ENCODE measurements around the gene EDAR.

Gene EDAR

DNA sequence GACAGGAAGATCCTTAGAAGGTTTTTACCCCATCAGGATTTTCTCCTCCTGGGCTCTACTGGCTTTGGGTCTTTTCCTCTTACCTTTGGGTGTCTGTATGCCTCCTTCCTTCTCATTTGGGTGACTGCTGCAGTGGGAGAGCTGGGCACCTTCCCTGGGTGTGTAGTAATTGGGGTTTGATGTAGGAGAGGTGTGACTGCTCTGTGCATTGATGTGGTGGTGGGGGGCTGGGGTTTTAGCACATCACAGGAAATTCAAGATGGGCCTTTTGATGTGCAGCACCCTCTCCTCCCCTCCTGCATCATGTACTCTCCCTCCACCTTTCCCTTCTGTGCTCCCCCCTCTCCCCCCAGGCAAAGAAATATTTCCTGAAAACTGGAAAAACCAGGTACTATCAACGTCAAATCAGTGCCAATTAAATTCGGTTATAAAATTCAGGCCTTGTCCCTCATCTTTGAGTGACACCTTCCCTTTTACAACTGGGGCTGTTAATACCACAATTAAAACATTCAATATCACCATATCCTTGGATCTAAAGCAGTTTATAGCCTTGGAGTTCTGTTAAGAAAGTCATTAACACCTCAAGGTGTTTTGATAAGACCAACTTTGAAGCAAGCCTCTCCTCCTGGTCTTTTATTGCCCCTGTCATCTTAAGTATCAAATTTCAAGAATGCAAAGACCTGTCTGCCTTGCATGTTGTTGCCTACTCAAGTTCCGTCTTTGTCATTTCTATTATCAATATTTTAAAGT is 23.3 kb downstream of the EDAR start:
- no peak for DNase-seq

DNA sequence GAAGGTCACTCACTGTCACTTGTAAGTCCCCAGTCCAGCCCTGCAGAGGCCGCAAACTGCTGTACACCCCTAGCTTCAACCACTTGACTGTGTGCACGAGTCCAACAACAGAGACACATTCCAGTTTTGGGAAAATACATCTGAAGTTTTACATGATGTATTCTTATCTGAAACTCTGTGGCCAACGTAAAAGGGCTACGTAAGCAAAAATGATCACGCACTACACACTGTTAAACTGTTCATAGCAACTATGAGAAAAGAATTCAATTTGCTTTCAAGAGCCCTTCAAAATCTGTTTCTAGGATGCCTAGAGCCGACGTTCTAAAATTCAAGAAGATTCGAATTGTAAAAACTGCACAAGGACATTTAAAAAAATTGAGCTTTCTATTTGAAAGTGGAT is 26.0 kb downstream of the EDAR start:
- DNase-seq: no peak

DNA sequence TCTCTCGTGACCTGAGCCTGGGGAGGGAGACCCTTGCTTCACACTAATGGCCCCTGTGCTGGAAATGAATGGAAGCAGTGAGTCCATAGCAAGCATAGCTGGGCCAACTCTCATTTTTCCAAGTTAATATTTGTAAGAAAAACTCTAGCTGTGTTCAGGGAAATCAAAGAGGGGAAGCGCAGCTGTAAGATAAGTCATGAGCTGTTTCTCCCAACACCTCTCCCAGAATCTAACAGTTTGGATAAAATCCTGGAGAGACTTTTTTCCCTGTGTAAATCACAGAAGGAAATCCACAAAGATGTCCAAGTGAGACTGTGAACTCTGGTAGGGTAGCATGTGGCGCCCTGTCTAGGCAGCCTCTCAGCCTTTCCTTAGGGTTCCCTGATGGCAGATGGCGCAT is 27.2 kb downstream of the EDAR start:
- no peak for DNase-seq

DNA sequence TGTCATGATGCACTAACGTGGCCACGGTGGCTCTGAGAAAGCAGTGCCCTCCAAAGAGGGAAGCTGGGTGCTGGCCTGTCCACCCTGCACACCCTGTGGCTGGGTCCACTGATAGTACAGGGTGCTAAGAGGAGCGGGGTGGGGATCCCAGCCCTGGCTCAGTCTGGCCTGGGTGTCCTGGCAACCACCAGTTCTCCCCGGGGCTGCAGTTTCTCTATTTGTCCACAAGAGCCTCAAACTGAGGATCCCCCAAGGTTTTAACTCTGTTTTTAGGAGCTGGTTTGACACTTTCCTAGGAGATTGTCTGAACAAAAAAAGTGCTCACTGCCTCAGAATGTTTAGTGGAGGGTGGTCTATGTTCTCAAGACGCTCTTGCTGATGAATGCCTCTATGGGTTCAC is 29.0 kb downstream of the EDAR start:
- DNase-seq: no peak

DNA sequence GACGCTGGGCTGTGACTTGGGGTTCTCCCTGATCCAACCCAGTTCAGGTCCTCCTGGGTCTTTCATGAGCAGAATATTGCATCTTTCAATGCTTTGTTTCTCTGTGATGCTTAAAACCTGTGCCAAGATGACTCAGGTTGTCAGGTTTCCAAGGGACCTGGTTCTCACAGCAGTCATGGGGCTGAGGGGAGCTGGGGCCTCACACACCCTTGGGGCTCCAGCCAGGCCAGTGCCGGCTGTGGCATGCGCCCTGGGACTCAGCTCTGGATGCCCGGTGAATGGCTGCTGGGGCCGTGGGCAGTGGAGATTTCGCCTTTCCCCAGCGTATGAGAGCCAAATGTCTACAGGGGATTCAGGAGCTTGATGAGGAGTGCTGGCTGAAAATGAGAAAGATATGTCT is 29.6 kb downstream of the EDAR start:
- DNase-seq: no peak

DNA sequence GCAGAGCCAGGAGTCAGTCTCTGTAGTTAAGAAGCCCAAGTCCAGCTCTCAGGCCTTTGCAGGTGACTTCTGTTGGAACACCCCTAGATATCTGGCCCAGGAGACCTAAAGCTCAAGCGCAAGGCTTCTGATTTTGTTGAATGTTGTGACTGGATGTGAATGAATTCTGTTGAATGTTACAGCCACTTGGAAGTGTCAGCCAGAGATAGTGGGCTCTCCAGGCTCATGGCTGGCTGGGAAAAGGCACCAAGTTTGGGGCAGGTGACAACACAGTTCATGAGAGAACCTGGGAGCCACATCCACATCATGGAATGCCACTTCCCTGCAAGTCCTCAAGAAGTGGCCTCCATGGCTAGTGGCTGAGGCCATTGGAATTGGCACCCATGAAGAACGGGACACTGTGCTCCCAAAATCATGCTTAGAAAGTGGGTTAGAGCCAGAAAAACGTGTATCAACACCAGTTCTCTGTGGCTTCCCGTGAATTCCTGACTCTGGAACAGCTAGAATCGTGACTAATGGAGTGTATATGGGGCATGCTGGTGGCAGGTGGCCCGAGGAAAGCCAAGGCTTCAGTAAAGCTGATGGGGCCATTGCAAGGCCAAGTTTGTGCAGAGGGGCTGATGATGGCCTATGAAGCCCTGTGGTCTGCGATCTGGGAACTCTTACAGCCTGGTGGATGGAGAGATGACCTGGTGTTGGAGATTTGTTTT is 30.2 kb downstream of the EDAR start:
- no peak for DNase-seq

DNA sequence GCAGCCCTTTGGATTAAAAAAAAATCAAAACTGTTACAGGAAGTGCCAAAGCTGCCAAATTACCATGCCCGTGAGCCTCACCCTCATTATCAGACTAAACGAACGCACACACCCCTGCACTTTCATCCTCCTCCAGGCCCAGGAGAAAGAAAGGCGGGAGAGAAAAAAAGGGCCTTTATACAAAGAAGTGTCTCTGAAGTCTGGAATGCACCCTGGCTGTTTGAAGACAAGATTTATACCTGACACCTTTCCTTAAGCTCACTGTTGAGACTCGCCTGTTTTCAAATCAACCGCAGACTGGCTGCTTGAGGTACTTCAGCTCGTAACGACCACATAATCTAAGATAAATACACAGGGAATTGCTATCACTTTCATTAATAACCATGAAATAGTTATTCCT is 31.0 kb downstream of the EDAR start:
- DNase-seq: no peak

DNA sequence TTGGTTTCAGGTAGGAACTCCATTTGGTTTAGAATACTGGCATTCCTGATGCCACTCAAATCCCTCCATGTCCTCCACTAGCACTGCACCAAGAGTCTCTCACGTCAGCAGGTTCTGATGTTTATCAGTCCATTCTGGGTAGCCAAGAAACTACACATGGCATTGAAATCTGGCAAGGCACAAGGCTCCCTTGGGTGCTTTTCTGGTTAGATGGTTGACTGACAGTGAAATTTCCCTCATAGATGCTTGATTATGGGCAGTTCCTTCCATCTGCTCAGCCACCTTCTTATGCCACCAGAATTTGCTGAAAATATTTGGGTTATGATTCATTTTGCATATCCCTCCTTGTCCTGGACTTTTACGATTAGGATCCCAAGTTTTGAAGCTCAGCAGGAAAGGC is 32.6 kb downstream of the EDAR start:
- no peak for DNase-seq

DNA sequence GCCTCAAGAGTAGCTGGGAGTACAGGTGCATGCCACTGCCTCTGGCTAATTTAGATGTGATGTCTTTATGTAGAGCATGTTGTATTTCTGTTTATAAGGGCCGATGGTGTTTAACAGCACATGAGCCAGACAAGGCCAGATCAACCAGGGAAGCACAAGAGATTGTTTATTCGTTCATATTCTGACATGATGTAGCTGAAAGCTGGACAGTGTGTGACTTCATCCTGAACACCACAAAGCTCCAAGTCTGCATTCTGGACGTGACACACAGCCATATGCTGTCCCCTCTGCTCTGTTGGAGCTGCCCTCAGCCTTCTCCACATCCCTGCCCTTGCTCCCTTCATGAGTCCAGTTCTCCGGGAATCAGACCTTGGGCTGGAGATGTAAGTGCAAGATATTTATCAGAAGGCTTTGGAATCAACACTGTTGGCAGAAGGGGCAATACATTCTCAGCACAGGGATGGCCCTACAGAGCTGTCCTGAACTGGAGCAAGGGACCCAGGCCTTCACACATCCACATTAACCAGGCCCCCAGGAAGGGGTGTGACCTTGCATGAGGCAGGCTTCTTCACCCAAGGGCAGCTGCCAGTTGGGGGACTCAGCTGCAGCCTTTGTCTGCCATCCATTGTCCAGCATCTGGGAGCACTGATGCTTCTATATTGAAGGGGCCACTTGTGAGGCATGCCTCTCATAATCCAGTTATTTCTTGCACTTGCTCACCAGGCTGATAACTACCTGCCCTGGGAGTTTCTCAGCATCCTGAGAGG is 38.5 kb downstream of the EDAR start:
- no peak for DNase-seq

DNA sequence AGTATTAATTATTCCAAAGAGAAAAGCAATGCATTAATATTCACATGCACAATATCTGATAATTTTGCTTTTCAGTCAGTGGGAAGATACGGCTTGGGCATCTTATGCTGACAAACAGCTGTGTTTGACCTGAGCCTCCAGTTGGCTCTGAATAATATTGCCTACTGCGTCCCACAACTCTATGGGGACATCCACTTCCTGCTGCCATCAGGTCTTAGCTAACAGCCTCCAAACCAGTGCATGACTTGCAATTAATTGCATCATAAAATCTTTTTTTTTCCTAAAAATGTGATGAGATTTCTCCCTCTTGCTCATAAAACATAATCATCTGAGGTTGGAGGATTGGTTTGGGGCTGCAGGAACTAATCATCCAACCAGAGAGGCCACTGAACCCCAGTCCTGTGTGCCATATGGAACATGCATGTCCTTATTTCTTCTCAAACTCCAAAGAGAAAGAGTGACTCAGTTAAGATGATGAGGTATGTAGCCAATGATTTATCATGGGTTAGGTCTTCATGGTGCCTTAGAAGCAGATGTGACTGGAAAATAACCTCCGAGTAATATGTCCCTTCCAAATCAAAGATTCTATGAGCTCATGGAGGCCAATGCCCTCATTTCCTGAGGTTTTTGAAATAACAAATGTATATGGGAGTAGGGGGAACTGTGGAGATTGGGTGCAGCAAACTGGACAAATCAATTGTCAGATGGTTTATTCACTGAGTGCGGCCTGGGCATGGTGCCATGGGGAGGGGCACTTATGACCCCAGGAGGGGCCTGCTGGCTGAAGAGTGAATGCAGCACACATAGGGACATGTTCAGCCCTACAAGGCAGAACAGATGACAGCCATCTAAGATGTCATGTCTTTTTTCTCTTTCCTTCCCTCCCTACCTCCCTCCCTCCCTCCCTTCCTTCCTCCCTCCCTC is 39.4 kb downstream of the EDAR start:
- no peak for DNase-seq

DNA sequence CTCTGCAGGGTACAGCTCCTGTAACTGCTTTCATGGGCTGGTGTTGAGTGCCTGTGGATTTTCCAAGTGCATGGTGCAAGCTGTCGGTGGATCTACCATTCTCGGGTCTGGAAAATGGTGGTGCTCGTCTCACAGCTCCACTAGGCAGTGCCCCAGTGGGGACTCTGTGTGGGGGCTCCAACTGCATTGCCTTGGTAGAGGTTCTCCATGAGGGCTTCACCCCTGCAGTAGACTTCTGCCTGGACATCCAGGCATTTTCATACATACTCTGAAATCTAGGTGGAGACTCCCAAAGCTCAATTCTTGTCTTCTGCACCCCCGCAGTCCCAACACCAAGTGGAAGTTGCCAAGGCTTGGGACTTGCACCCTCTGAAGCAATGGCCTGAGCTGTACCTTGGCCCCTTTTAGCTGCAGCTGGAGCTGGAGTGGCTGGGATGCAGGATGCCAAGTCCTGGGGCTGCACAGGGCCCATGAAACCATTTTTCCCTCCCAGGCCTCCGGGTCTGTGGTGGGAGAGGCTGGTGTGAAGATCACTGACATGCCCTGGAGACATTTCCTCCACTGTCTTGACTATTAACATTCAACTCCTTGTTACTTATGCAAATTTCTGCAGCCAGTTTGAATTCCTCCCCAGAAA is 41.6 kb downstream of the EDAR start:
- no peak for DNase-seq

DNA sequence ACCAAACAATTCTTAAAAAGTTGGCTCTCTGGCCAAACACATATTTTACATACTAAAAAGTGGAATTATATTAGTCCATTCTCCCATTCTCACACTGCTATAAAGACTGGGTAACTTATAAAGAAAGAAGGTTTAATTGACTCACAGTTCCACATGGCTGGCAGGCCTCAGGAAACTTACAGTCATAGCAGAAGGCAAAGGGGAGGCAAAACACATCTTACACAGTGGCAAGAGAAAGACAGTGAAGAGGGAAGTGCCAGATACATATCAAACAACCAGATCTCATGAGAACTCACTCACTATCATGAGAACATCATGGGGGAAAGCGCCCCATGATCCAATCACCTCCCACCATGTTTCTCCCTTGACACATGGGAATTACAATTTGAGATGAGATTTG is 42.6 kb downstream of the EDAR start:
- DNase-seq: no peak

DNA sequence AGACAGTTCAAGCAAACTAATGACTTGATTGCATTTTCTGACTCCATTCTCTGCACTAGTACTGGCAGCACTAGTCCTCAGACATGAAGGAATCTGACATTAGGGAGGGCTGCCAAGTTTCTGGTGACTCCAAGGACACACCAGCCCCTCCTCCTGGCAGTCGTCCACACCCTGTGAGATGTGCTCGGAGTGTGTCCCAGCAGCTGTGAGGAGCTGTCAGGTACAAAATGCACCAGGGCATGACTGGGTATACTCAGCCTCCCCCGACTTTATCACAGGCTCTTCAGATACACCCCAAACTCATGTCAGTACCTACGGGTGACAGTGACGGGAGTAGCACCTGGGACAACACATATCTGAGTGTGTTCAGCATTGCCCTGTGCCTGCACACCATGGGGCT is 43.1 kb downstream of the EDAR start:
- DNase-seq: no peak

DNA sequence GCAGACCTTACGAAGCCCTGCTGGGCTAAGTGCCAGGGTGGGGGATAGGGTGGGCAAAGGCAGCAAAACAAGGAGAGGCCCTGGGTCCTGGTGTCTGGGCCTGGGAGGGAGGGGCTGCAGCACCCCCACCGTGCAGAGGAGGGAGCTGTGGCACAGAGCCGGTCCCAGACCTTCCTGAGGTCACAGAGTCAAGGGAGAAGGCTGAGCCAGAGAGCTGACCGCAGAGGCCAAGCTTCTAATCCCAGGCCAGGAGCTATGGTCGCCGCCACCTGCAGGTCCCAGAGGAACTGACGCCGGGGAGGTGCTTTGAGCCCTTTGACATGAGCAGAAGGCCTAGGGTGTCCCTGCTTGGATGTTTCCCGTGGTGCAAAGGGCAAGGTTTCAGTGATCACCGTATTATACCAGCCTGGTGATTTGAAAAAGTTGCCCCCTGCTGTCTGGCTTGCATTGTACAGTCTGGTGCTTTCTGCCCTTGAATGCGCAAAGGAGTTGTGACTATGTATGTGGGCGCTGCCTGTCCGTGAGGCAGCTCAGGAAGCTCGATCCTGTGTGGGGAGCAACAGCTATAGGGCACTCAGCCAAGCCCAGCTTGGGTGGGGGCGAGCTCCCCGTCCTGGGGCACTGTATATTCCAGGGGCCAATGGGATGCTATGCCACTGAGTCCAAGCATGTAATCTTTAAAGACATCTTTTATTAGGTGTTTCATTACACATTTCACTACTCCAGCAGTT is 44.3 kb downstream of the EDAR start:
- DNase-seq: no peak

DNA sequence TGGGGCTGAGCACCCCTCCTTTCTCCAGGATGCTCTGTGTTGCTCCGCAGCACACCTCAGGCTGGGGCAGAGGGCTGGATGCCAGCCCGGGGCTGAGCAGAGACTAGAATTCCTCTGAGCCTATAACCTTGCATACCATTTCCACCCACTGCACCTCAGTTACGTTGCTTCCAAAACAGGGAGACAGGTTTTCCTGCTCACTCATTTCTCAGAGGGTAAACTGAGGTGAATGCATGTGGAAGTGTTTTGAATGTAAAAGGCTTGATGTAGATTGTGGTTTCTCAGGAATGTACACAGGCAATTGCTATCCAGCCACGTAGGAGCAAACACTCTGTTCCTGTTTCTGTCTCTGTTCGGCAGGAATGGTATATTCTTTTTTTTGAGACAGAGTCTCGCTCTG is 45.3 kb downstream of the EDAR start:
- DNase-seq: no peak

DNA sequence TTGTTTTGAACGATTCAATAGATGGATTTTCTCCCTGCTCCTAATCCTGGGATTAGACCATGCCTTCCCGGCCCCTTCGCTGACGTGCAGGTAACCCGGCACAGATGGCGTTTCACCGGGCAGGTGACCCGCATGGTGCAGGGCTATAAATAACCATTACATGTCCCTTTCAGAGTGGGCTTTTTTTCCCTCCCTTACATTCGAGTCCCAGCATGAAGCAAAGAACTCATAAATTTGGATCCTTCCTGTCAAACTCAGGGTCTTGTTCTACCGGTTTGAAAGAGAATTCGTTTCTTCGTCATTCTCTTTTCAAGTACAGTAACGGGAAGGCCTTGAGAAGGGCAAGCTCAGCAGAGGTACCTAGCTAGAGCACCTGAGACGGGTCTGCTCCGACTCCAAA is 46.1 kb downstream of the EDAR start:
- no peak for DNase-seq

DNA sequence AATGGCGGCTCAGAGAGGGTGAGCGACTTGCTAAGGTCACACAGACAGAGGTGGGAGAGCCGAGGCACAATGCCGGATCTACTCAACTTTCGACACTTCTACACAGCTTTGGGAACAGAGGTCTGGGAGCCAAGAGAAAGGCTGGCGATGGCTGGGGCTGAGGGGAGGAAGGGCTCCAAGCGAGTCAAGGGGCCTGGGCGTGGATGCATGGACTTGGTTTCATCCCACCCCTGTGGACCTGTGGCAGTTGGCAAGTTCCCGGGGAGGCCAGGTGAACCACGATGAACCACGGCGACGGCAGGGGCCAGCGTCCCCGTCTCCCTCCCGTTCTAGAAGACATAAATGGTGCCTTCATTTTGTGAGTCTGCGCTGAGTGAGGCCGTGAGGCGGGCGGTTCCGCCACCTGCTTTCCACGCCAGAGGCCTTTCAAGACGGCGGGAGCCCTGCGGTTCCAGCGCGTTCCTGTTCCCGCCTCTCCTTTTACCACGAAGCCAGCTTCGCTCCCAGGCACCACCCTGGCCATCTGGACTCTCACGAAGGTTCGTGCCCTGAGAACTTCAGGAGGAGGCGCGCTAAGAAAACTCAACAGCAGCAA is 46.7 kb downstream of the EDAR start:
- no peak for DNase-seq

DNA sequence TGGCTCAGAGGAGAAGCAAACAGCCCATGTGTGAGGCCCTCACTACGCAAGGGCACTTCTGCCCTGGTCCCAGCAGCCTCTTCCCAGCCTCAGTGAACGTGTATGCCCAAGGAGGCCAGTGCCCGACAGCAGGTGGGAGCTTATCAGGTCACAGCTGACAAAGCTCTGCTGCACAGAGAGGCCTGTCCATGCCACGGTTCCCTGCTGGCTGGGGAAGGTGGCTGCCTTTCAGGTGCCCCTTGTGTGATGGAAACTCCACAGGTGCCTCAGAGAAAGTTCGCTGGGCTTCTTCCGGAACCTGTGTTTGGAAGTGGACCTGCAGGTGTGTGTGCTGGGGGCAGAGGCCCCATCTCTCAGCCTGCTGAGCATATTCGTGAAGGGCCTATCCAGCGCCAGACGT is 47.3 kb downstream of the EDAR start:
- DNase-seq: no peak

DNA sequence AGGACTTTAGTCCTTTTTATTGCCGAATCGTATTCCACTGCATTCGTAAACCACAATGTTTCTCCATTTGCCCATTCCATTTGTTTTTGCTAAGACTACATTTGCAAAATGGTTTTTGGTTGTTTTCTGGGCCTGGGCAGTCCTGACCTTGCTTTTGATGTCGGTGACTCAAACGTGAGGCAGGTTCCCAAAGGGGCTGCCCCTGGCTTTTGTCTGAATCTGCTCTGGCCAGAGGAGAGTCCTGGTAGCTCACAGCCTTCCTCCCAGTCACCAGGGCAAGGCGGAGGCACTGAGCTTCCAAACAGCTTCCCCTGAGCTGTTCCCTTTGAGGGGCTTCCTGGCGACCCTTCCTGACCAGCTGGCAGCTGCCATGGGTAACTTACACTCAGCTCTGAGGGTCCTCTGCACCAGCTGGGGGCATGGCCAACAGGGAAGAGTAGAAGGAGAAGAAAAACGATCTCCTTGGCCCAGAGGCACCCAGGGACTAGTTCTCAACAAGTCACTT is 47.8 kb downstream of the EDAR start:
- no peak for DNase-seq

DNA sequence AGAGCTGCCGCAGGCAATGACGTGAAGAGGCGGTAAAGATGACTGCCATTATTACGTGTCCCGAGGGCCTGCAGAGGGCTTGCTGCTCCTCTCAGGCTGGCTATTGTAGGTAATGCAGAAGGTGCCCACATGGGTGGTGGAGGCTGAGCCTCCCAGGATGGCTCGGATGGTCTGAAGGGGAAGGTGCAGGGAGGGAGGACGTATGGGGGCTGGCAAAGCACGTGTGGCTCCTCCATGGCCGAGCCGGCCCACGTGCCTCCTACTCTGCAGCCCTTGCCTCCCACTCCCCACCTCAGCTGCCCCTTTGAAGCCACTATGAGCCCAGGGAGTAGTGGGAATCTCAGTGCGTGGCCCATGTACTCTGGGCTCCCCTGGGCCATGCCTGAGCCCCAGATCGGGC is 48.9 kb downstream of the EDAR start:
- DNase-seq: no peak

DNA sequence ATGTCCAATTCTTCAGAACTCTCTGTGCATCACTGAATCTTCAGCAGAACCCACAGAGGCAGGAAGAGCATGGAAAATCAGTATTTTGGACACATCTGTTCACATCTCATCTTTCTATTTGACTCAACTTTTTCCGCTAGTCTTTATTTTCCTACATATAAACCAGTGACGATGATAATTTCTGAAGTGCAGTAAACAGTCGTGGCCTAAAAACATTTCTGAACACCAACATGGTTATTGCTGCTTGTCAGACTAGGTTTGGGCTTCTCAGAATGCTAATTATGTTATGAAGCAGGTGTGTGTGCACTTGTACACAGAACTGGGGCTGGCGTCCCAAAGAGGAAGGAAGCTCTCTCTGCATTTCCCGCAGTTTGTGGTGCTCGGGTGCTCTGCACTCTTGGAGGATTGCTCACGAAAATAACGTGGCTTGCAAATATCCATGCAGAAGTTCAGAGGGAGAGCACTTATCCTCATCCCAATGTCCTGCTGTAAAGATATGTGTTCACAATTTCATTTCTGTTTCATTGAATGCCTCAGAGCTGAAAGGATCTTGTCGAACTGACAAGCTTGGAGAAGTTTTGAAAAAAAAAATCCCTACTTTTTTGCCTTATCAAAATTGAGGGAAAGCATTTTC is 50.8 kb downstream of the EDAR start:
- no peak for DNase-seq
